IPS-18c (cell line): ENCODE results near the gene FAM219B.
"Not testable (repeated sequence)": the region's sequence is repeated elsewhere in the genome, so short reads cannot be mapped to it uniquely, and the experiment has no call there.

ENCODE experiments used
- H3K4me3 ChIP-seq: 2 replicates; pipeline ENCODE4 v1.7.0; 2013; ENCODE audit warnings: low read depth, mild to moderate bottlenecking, low read length, moderate library complexity; ENCODE audit not compliant: insufficient read depth
- H3K9me3 ChIP-seq: one replicate; pipeline ENCODE4 v1.6.1; 2013; ENCODE audit warnings: mild to moderate bottlenecking, low read length, moderate library complexity; ENCODE audit not compliant: control insufficient read depth, insufficient read depth

The FAM219B gene

DNA sequence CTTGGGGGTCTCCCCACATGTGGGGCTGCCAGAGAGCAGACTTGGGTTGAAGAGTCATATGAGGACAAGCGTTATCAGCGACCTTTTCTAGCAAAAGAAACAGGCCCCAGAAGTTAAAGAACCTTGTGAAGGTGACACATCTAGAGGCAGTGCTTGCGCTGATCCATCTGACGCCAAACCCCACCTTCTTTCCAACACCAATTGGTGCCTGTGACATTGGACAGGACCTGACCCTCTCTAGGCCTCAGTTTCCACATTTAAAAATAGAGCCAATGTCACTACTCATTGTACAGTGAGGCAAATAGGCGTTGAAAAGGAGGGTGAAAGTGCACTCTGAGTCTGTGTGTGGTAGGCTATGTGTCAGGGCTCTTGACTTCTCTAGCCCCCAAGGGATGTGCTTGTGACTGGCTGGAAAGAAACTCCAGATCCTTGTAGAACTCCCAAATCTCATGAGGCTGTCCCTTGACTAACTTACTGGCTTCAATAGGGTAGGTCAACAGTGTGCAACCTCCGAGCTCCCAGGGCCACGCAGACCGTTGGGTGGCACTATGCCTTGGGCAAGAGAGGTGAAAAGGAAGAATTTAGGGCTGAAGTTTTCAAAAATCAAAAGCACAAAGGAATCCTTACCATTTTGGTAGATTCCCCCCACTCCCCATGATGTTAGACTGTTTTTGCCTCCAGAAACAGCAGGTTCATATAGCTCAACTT lies 666 bp upstream of the FAM219B start:
- peak overlapping the region; percentile 87 for H3K4me3 ChIP-seq
- no peaks in the 10 kb centered on the region for H3K9me3 ChIP-seq

GRCh38 chr15:74906067-74906449 lies 593 bp downstream of the FAM219B start:
- peak overlapping the region; percentile 87 for H3K4me3 ChIP-seq
- H3K9me3 ChIP-seq, result no peaks in the 10 kb centered on the region

DNA sequence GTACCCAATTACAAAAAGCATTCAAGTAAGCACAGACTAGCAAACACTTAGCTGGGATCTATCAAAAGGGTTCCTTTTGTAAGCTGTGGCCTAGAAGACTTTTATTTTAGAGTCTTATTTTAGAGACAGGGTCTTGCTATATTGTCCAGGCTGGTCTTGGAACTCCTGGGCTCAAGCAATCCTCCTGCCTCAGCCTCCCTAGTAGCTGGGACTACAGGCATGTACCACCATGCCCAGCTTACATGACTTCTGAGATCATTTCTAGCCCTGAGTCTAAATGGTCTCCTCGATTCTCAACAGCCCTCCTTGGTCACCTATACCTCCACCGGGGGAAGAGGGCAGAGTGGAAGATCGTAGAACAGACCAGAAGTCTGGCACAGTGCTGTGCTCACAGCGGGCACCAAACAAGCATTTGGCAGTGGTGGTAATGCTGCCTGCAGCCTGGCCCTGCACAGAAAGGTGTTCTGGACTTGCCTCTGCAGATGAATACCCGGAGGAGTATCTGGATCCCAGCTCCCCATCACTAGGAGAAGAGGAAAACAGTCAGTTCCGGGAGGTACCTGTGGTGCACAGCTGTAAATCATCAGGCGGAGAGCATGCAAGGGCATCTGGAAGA lies 2.4 kb downstream of the FAM219B start:
- Histone ChIP-seq H3K9me3 (no peaks in the 10 kb centered on the region), H3K4me3 (no peak overlapping the region)

- no peaks in the 10 kb centered on the region for H3K9me3 ChIP-seq
- no peak overlapping the region for H3K4me3 ChIP-seq
These were observed 3.0 kb downstream of the FAM219B start for GRCh38 chr15:74903676-74904075.

DNA sequence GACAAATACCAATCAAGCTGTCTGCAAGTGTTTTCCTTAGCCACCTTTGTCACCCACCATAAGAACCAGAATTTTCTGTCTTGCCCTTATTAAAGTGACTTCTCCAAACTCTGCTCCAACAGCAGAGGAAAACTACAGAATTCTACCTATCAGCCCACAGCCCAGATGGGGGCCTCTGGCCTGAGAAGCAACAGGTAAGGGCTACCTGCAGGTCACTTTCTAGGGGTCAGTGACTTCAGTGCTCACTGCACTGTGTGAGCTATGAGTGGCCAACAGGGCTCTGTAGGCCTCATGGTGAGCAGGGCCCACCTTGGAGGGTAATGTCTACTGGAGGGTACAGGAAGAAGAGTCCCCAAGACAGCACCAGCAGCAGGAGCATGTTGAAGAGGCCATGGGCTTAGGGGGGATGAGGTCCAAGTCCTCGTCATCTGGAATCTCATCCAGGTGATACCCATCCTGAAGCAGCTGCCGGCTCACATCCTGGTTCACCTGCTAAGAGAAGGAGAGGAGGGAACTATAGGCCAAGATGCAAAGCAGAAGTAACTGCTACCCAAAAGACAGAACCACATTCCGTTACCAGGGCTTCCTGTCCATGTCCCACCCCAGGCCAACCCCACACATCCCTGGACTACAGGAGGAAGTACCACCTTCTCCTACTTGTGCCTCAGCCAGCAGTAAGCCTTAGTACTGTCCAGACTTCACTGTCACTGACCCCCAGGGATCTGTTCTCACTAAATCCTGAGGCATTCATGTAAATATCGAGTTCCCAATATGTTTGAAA lies 4.2 kb downstream of the FAM219B start:
- H3K9me3 ChIP-seq, result no peaks in the 10 kb centered on the region

DNA sequence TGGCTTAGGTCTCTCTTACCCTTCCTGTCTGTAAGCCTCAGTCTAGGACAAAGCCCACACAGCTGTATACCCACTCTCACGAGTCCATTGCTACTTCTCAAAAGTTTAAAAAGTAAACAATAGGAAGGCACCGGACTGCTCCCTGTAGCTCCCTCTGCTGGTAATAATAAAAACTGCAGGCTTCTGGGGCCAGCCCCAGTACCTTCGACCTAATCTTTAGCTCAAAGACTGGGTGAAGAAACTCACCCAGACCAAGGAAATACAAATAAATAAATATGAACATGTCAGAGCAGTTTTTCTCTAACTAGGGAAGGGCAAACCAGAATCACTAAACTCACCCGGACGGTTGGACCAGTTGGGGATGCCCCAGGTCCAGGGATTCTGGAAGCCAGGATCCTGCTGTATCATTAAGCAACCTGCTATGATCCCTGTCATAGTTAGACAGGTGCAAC lies 5.0 kb downstream of the FAM219B start:
- Histone ChIP-seq H3K9me3 (no peaks in the 10 kb centered on the region), H3K4me3 (no peak overlapping the region)

More for the DNA sequence above, 4.2 kb downstream of the FAM219B start:
- no peak overlapping the region for H3K4me3 ChIP-seq

DNA sequence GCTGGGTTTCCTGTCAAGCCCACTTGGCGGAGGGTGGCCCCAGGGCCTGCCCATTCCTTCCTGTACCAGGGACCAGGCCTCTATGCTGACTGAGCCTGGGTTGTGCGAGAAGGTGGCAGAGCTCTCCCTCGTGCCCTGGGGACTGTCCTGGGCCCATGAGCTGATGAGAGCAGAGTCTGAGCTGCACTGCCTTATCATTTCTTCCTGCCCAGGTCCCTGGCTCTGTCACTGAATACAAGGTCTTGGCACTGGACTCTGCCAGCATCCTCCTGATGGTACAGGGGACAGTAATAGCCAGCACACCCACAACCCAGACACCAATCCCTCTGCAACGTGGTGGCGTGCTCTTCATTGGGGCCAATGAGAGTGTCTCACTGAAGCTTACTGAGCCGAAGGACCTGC lies 9.3 kb downstream of the FAM219B start:
- Histone ChIP-seq H3K4me3 (no peak overlapping the region), H3K9me3 (no peaks in the 10 kb centered on the region)

GRCh38 chr15:74896316-74896715 lies 10.3 kb downstream of the FAM219B start:
- Histone ChIP-seq H3K9me3 (no peaks in the 10 kb centered on the region), H3K4me3 (no peak overlapping the region)

DNA sequence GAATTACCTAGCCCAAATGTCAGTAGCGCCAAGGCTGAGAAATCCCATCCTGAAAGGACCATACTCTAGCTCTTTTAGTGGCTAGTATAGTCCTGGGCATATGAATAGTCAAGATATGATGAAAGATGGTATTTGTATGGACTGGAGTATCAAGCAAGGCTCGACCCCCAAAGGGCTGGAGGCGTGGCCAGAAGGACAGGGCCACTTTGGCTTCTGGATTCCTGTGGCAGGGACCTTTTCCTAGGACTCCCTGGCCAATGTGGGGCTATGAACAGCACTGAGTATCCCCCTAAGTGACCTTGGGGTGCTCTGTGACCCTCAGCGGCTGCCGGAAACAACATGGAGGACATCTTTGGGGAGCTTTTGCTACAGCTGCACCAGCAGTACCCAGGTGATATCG lies 10.8 kb downstream of the FAM219B start:
- H3K4me3 ChIP-seq, result no peak overlapping the region
- no peaks in the 10 kb centered on the region for H3K9me3 ChIP-seq

GRCh38 chr15:74894383-74894782 lies 12.3 kb downstream of the FAM219B start:
- H3K9me3 ChIP-seq, H3K4me3 ChIP-seq: not testable (repeated sequence)

- no peaks in the 10 kb centered on the region for H3K9me3 ChIP-seq
- H3K4me3 ChIP-seq, result no peak overlapping the region
These were observed 13.0 kb downstream of the FAM219B start for GRCh38 chr15:74893627-74894026.

DNA sequence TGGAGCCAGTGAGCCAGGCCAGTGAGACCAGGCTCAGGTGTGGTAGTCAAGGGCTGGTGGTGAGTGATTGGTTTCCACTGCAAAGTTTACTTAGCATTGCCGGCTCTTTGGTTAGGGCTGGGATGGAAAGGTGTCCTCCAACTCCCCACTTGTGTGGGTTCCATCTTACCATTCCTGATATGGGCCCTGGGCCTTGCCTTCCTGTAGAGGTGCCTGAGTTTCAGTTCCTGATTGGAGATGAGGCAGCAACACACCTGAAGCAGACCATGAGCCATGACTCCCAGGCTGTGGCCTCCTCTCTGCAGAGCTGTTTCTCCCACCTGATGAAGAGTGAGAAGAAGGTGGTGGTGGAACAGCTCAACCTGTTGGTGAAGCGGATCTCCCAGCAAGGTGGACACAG lies 13.7 kb downstream of the FAM219B start:
- H3K4me3 ChIP-seq, result no peak overlapping the region
- H3K9me3 ChIP-seq, result no peaks in the 10 kb centered on the region

DNA sequence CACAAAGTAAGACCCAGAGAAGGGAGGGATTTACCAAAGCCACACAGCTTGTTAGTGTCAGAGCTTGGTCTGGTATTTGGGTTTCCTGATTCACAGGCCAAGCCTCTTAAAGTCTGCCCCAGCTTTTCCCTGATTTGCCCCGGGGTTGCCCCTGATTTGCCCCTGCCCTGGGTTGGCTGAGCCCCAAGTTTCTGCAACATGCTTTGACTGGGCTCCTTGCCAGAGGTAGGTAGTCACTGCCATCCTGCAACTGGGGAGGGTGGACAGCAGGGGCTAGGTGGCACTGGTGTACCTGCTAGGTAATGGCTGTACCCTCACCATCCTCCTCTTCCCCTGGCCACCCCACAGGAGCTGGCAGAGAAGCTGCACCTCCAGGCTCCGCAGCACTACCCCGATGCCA lies 14.3 kb downstream of the FAM219B start:
- no peak overlapping the region for H3K4me3 ChIP-seq
- H3K9me3 ChIP-seq, result no peaks in the 10 kb centered on the region

DNA sequence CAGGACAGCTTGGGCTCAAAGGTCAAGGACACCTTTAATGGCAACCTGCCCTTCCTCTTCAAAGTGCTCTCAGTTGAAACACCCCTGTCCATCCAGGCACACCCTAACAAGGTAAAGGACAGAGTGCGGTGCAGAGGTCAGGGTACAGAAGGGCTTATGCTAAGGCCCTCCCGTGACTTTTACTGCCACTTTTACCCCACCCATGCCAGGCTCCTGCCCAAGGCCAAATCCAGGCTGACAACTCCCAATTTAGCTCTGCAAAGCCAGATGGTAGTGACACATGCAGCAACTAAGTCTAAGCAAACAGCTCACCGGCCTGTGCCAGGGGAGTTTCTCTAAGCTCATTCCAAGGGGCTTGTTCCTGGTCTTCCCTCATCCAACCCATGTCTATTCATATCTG lies 15.2 kb downstream of the FAM219B start:
- no peak overlapping the region for H3K4me3 ChIP-seq
- no peaks in the 10 kb centered on the region for H3K9me3 ChIP-seq

DNA sequence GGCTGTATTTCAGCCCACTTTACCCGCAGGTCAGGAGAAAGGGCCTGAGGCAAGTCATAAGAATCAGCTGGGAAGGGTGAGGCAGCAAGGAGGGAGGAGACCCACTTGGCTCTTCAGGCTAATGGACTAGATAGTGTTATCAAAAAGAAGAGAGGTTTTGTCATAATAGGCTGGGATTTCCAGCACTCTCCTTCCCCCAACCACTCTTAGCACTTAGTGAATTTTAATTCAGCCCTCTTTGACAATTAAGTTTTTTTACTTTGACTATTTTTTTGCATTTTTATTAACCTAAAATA lies 16.0 kb downstream of the FAM219B start:
- Histone ChIP-seq H3K9me3 (no peaks in the 10 kb centered on the region), H3K4me3 (peak overlapping the region; percentile 92)

DNA sequence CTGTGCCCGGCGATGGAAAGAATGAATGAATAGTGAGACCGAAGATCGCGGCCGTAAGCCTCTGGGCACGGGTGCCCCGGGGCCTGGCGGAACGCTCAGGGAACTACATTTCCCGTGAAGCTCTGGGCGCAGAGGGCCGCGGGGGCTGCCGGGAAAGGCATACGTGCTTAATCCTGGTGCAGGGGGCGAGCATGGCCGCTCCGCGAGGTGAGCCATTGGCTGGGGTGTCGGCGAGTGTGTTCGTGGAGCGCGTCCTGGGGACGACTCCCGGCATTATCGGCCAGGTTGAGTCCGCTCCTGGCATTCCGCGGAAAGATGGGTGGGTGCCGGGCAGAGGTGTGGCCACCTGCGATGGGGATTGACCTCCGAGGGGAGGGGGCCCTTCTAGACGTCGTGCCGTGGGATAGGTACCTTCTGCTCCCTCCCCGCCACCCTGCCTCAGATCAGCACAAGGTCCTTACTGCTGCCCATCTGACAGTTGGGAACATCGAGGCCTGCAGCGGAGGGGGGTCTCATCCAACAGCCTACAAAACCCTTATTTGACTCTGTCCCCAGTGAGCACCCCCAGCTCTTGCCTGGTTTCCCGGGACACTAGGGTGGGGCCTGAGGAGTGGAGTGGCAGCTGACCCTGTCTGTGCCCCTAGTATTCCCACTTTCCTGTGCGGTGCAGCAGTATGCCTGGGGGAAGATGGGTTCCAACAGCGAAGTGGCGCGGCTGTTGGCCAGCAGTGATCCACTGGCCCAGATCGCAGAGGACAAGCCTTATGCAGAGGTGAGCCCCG lies 16.6 kb downstream of the FAM219B start, which contains the start of gene MPI:
Gene MPI (plus strand): TSS at position 160 of the 782 bp plus-strand sequence. CDS start 32 bp downstream, at position 192.
- Histone ChIP-seq H3K9me3 (no peaks in the 10 kb centered on the region), H3K4me3 (peak within 1 kb of the TSS; percentile 92)

- Histone ChIP-seq H3K4me3 (peak overlapping the region; percentile 92), H3K9me3 (no peaks in the 10 kb centered on the region)
These were observed 17.2 kb downstream of the FAM219B start for GRCh38 chr15:74889390-74889882.
